ENCODE results near the gene PDE11A. TPM values are rescaled to one million over a fixed set of nuclear protein-coding genes. Genes with fewer than 3 reads are reported as not detected.

PDE11A gene
- total RNA-seq, 4 donors from 2014 or later = 1.7 TPM; not detected in 3

DNA sequence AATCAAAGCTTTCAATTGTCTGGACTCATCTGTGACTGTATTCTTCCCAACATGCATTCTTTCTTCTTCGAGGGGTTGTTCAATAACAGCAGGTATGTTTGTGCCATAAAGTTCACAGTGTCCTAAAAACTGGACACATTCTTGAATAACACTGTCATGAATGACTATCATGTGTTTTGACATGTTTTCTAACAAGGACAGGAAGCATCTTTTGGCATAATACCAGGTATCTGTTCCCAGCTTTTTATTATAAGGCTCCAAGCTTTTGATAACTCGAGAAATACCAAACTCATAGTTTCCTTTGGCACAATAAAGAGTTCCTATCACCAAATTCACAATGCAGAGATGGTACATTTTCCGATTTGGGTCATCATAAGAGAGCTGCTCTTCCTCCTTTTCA lies 455.8 kb downstream of the PDE11A start:
- Histone ChIP-seq H3K27ac (no peak overlapping the region), H3K4me3 (no peak overlapping the region), H3K9me3 (no peaks in the 10 kb centered on the region), H3K36me3 (no peaks in the 10 kb centered on the region), H3K4me1 (peaks cover 0 to 12% (median 2%) of the 10 kb centered on the region in 4 donors), H3K27me3 (peaks cover 0 to 3% of the 10 kb centered on the region in 2 donors)
- 62 to 64% methylated on average over 3 of the region's 3 CpGs for WGBS, 2 donors
- TF ChIP-seq EP300 (IDR thresholded peaks at IDR 0.05) (no peak), POLR2A (IDR thresholded peaks at IDR 0.05) (no peak)
- TF ChIP-seq, protein P1, sequence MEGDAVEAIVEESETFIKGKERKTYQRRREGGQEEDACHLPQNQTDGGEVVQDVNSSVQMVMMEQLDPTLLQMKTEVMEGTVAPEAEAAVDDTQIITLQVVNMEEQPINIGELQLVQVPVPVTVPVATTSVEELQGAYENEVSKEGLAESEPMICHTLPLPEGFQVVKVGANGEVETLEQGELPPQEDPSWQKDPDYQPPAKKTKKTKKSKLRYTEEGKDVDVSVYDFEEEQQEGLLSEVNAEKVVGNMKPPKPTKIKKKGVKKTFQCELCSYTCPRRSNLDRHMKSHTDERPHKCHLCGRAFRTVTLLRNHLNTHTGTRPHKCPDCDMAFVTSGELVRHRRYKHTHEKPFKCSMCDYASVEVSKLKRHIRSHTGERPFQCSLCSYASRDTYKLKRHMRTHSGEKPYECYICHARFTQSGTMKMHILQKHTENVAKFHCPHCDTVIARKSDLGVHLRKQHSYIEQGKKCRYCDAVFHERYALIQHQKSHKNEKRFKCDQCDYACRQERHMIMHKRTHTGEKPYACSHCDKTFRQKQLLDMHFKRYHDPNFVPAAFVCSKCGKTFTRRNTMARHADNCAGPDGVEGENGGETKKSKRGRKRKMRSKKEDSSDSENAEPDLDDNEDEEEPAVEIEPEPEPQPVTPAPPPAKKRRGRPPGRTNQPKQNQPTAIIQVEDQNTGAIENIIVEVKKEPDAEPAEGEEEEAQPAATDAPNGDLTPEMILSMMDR (IDR thresholded peaks at IDR 0.05) = no peak
- no peak for DNase-seq (ENCODE audit: low spot score in 2 of 2)

DNA sequence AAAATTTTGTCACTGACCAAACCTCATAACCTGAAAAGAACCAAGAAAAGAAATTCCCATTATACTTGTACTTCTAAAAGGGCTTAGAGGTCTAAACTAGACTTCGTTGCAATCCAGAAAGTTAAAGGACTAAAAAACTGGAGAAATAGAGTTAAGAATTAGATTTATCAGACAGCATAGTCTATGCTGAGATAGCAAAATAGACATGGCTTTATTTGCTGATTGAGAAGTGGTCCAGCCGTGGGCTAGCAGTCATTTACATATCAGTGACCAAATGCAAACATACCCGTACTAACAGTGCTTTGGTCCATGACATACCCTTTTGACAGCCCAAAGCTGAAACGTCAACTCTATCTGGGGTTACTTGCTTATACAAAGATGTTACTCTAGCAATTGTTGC lies 456.5 kb downstream of the PDE11A start:
- Histone ChIP-seq H3K9me3 (no peaks in the 10 kb centered on the region), H3K4me1 (peaks cover 0 to 12% (median 2%) of the 10 kb centered on the region in 4 donors), H3K27ac (no peak overlapping the region), H3K36me3 (no peaks in the 10 kb centered on the region), H3K27me3 (no peaks in the 10 kb centered on the region), H3K4me3 (no peak overlapping the region)
- WGBS, 2 donors = 92 to 94% methylated on average over 4 of the region's 4 CpGs
- DNase-seq (ENCODE audit: low spot score in 2 of 2) = no peak
- TF ChIP-seq EP300 (IDR thresholded peaks at IDR 0.05) (no peak), POLR2A (IDR thresholded peaks at IDR 0.05) (no peak)
- TF ChIP-seq, protein P1 (IDR thresholded peaks at IDR 0.05) = no peak

DNA sequence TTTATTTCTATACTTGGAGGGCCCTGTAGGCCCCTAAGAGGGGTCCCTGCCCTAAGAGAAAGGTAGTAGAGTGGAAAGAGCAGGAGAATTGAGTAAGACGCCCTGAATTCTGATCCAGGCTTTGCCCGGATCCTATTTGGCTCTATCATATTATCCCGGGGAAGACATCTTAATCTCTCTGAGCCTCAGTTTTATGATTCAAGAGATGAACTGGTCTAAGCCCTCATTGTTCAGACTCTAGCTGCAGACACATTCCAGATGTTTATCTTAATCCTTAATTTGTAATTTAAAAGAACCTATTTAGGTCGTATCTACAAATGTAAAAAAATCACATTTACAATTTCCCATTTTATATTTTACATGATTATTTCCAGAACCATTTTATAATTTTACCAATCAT lies 459.9 kb downstream of the PDE11A start:
- no peak overlapping the region for H3K27ac ChIP-seq
- H3K4me1 ChIP-seq = no peaks in the 10 kb centered on the region
- no peaks in the 10 kb centered on the region for H3K36me3 ChIP-seq
- no peaks in the 10 kb centered on the region for H3K27me3 ChIP-seq
- 58 to 73% methylated on average over 4 of the region's 4 CpGs for WGBS, 2 donors
- no peak for DNase-seq (ENCODE audit: low spot score in 2 of 2)
- H3K4me3 ChIP-seq = no peak overlapping the region
- TF ChIP-seq, protein P1 (IDR thresholded peaks at IDR 0.05) = no peak
- TF ChIP-seq POLR2A (IDR thresholded peaks at IDR 0.05) = no peak
- no peak for TF ChIP-seq EP300 (IDR thresholded peaks at IDR 0.05)
- H3K9me3 ChIP-seq = no peaks in the 10 kb centered on the region

DNA sequence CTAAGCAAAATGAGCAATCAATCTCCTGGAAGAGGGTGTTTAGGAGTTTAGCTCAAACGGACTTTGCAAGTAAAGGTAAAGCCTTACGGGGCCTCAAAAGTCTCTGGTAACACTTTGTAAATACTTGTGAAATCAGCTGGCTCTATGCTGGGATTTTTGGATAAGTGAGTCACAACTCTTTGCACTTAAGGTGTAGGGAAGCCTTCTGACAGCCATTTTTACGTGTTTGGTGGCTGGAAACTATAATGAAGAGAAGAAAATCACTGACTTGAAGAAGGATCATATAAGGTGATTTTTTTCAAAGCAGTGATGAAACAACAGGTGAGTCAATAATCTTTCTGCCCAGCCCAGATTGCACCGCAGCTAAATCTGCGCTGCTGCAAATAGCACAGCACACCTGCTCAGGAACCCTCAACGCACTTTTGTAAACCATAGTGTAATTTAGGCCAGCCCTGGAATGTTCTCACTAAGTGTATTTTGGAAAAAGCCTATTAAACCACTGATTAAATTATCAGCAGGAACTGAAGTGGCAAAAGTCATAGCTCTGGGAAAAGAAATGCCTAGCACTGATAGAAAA lies 461.2 kb downstream of the PDE11A start:
- no peaks in the 10 kb centered on the region for H3K9me3 ChIP-seq
- no peak overlapping the region for H3K27ac ChIP-seq
- no peak for DNase-seq (ENCODE audit: low spot score in 2 of 2)
- H3K27me3 ChIP-seq = no peaks in the 10 kb centered on the region
- H3K4me3 ChIP-seq = no peak overlapping the region
- WGBS, 2 donors = 77 to 80% methylated on average over 6 of the region's 6 CpGs
- no peaks in the 10 kb centered on the region for H3K36me3 ChIP-seq
- TF ChIP-seq, protein P1 (IDR thresholded peaks at IDR 0.05) = no peak
- TF ChIP-seq POLR2A (IDR thresholded peaks at IDR 0.05) (no peak), EP300 (IDR thresholded peaks at IDR 0.05) (no peak)
- H3K4me1 ChIP-seq = no peaks in the 10 kb centered on the region

DNA sequence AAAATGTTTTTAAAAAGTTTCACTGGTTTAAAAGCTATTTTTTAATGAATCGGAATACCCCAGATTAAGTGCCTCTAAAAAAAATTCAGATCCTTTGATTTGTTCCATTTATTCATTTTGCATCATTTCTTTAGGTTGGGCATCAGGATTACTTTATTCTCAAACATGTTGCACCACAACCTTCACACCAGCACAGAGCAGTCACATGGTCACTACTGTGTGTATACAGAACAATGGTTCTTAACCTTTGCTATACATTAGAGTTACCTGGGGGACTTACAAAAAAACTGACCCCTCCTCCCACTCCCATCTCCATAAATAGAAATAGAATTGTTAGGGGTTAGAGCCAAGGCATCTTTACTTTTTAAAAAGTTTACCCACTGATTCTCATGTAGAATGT lies 461.8 kb downstream of the PDE11A start:
- no peak for DNase-seq (ENCODE audit: low spot score in 2 of 2)
- Histone ChIP-seq H3K4me1 (peaks cover 0 to 5% (median 0%) of the 10 kb centered on the region in 4 donors), H3K9me3 (no peaks in the 10 kb centered on the region), H3K36me3 (no peaks in the 10 kb centered on the region), H3K27me3 (no peaks in the 10 kb centered on the region), H3K27ac (no peak overlapping the region), H3K4me3 (no peak overlapping the region)
- TF ChIP-seq POLR2A (IDR thresholded peaks at IDR 0.05) = no peak
- TF ChIP-seq EP300 (IDR thresholded peaks at IDR 0.05) = no peak
- TF ChIP-seq, protein P1 (IDR thresholded peaks at IDR 0.05) = no peak
- WGBS, 2 donors = 96 to 98% methylated on average over 1 of the region's 1 CpG

All from tibial nerve (tissue), 4 donors.